GM21390 (cell line): ENCODE measurements around the gene ACP2.
"Not testable (repeated sequence)": the region's sequence is repeated elsewhere in the genome, so short reads cannot be mapped to it uniquely, and the experiment has no call there.

Experiments used
- ATAC-seq: cut with Tn5 transposase; IDR thresholded peaks from one replicate; pipeline ENCODE4 v1.9.1; 2021; ENCODE audit not compliant: unreplicated experiment

The ACP2 gene

DNA sequence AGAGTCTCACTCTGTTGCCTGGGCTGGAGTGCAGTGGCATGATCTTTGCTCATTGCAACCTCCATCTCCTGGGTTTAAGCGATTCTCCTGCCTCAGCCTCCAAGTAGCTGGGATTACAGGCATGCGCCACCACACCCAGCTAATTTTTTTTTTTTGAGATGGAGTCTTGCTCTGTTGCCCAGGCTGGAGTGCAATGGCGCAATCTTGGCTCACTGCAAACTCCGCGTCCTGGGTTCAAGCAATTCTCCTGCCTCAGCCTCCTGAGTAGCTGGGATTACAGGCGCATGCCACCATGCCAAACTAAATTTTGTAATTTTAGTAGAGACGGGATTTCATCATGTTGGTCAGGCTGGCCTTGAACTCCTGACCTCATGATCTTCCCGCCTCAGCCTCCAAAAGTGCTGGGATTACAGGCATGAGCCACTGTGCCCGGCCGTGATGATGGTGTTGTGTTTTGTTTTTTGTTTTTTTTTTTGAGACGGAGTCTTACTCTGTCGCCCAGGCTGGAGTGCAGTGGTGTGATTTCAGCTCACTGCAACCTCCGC lies 40.5 kb downstream of the ACP2 start:
- ATAC-seq = not testable (repeated sequence)

DNA sequence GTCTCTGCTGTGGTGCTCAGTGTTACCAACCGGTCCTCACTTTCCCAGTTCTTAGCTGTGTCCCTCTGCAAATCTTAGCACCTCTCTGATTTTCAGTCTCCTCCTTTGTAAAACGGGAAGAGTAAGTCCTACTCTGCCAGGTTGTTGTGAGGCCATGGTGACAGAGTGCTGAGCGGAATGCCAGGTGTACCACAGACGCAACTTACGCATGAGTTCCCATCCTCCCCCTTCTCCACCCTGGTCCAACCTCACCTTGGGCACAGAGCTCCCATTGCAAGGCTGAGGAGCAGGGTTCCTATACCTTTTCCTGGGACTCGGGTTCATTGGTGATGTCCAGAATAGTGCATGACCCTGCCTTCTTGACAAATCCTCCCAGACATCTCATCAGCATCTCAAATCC lies 41.2 kb downstream of the ACP2 start:
- ATAC-seq = no peak

DNA sequence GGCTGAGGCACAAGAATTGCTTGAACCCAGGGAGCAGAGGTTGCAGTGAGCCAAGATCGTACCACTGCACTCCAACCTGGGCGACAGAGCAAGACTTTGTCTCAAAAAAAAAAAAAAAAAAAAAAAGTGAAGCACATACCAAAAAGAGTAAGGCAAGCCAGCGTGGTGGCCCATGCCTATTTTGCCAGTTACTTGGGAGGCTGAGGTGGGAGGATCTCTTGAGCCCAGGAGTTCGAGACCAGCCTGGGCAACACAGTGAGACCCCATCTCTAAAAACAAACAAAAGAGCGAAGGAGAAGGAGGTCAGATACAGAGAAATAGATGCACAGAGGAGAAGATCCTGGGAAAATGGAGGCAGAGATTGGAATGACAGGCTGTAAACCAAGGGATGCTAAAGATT lies 42.0 kb downstream of the ACP2 start:
- ATAC-seq = not testable (repeated sequence)

DNA sequence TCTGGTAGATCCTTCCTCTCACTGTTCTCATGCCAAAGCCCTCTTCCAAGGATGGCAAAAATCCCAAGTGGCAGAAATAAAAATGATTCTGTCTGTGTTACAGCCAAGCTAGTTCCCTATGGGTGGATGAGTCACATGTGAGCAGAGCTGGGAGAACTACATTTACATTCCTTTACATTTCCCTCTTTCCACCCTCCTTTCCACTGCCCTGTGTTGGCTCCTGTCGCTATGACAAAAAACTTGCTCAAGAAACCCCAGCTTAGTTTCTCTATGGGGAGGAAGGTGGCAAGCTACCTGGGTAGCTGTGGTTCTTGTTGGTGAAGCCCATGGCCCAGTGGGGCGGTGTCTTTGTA lies 44.0 kb downstream of the ACP2 start:
- ATAC-seq = no peak

DNA sequence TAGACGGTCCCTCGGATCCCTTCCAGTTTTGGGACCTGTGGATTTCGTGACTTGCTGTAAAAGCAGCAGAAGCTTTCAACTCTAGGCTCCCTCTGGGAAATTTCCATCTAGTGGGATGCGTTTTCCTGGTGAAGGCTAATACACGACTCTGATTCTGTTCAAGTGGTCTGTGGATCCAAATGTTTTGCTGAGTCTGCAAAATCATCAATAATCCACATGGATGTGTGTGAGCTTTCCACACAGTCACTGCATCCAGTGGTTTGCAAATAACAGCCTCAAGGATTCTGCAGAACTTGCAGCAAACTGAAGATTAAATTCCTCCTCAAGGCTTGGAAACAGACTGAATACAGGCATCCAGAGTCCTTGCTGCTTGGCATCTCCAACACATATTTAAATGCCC lies 46.0 kb downstream of the ACP2 start:
- no peak for ATAC-seq

DNA sequence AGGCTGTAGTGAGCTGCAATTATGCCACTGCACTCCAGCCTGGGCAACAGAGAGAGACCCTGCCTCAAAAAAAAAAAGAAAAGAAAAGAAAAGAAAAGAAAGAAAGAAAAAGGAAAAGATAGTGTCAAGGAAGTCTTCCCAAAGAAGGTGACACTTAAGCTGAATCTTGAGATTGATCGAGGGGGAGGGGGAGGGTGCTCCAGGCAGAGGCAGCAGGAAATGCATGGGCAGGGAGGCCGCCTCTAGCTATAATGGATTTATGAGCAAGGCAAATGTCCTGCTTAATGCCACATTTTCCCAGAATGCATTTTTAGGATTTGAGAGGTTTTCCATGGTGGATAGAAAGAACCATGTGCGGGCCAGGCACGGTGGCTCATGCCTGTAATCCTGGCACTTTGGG lies 47.6 kb downstream of the ACP2 start:
- ATAC-seq = no peak

DNA sequence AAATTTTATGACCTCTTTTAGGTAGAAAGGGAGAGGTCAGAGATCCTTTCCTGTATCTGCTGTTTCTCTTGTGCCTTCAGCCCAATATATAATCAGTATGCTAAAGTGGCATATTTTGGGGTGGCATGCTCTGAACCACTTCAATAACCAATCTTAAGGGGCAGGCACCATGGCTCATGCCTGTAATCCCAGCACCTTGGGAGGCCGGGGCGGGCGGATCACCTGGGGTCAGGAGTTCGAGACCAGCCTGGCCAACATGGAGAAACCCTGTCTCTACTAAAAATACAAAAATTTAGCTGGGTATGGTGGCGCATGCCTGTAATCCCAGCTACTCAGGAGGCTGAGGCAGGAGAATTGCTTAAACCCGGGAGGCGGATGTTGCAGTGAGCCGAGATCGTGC lies 50.5 kb downstream of the ACP2 start:
- ATAC-seq = not testable (repeated sequence)

DNA sequence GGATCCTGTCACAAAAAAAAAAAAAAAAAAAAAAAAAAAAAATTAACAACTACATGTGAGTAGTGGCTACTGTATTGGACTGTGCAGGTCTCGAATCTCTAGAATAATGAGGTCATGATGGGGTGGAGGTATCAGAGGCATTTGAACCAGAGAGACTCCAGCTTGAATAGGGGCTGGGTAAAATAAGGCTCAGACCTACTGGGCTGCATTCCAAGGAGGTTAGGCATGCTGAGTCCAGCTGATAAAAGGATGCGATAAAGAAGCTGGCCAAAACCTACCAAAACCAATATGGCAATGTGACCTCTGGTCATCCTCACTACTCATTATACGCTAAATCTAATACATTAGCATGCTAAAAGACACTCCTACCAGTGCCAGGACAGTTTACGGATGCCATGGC lies 56.5 kb downstream of the ACP2 start:
- no peak for ATAC-seq

DNA sequence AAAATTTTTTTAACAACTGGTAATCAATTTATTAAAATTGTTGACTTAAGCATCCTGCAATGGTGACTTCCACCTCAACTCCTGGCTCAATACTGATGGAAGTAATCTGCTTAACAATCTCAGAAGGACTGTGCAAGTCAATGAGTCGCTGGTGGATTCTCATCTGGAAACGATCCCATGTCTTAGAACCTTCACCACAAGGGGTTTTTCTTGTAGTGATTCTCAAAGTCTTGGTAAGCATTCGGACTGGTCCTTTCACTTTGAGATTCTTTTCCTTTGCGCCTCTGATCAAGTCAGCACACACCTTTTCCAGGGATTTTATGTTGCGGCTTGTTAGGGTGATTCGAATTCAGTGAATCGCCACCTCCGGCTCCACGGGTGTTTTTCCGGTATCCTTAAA lies 57.5 kb downstream of the ACP2 start:
- ATAC-seq = not testable (repeated sequence)
